ENCODE results near the gene IHH.

Gene IHH

GRCh38 chr2:219018726-219019125, 42.0 kb downstream of the IHH start:
- DNase-seq (ENCODE audit: low read depth): no peak

GRCh38 chr2:219018286-219018685, 42.4 kb downstream of the IHH start:
- DNase-seq (ENCODE audit: low read depth): no peak

- DNase-seq (ENCODE audit: low read depth): no peak
Observed at GRCh38 chr2:219017201-219017931, 43.4 kb downstream of the IHH start.

- no peak for DNase-seq (ENCODE audit: low read depth)
Observed at GRCh38 chr2:219016721-219017120, 44.0 kb downstream of the IHH start.

GRCh38 chr2:219010873-219011272, 49.8 kb downstream of the IHH start:
- no peak for DNase-seq (ENCODE audit: low read depth)

GRCh38 chr2:219010162-219010756, 50.5 kb downstream of the IHH start:
- no peak for DNase-seq (ENCODE audit: low read depth)

- no peak for DNase-seq (ENCODE audit: low read depth)
Observed at GRCh38 chr2:219009294-219009693, 51.4 kb downstream of the IHH start.

Measured in amniotic epithelial cell (primary cell).